ENCODE results near the gene AVL9.
"Not testable (repeated sequence)": the region's sequence is repeated elsewhere in the genome, so short reads cannot be mapped to it uniquely, and the experiment has no call there.

DNA sequence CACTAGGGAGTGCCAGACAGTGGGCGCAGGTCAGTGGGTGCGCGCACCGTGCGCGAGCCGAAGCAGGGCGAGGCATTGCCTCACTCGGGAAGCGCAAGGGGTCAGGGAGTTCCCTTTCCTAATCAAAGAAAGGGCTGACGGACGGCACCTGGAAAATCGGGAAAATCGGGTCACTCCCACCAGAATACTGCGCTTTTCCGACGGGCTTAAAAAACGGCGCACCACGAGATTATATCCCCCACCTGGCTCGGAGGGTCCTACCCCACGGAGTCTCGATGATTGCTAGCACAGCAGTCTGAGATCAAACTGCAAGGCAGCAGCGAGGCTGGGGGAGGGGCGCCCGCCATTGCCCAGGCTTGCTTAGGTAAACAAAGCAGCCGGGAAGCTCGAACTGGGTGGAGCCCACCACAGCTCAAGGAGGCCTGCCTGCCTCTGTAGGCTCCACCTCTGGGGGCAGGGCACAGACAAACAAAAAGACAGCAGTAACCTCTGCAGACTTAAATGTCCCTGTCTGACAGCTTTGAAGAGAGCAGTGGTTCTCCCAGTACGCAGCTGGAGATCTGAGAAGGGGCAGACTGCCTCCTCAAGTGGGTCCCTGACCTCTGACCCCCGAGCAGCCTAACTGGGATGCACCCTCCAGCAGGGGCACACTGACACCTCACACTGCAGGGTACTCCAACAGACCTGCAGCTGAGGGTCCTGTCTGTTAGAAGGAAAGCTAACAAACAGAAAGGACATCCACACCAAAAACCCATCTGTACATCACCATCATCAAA, 30.5 kb upstream of the AVL9 start:
- TF ChIP-seq, protein P1, sequence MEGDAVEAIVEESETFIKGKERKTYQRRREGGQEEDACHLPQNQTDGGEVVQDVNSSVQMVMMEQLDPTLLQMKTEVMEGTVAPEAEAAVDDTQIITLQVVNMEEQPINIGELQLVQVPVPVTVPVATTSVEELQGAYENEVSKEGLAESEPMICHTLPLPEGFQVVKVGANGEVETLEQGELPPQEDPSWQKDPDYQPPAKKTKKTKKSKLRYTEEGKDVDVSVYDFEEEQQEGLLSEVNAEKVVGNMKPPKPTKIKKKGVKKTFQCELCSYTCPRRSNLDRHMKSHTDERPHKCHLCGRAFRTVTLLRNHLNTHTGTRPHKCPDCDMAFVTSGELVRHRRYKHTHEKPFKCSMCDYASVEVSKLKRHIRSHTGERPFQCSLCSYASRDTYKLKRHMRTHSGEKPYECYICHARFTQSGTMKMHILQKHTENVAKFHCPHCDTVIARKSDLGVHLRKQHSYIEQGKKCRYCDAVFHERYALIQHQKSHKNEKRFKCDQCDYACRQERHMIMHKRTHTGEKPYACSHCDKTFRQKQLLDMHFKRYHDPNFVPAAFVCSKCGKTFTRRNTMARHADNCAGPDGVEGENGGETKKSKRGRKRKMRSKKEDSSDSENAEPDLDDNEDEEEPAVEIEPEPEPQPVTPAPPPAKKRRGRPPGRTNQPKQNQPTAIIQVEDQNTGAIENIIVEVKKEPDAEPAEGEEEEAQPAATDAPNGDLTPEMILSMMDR (IDR thresholded peaks at IDR 0.05), result not testable (repeated sequence)
- not testable (repeated sequence) for TF ChIP-seq EP300, POLR2A, POLR2AphosphoS5 (IDR thresholded peaks at IDR 0.05)

Measured in gastroesophageal sphincter (tissue), 3 donors.